ENCODE data around the gene IGF1.
A peak's percentile ranks its signal among the peaks of the same experiment; 100 is the strongest.

IGF1 gene

GRCh38 chr12:102496591-102496990, 16.2 kb upstream of the IGF1 start:
- no peak for DNase-seq

GRCh38 chr12:102487226-102487625, 6.9 kb upstream of the IGF1 start:
- no peak for DNase-seq

- DNase-seq, result no peak
Measured at GRCh38 chr12:102486153-102486552, 5.8 kb upstream of the IGF1 start.

GRCh38 chr12:102484428-102484958, 4.1 kb upstream of the IGF1 start:
- peak; percentile 14 for DNase-seq

DNA sequence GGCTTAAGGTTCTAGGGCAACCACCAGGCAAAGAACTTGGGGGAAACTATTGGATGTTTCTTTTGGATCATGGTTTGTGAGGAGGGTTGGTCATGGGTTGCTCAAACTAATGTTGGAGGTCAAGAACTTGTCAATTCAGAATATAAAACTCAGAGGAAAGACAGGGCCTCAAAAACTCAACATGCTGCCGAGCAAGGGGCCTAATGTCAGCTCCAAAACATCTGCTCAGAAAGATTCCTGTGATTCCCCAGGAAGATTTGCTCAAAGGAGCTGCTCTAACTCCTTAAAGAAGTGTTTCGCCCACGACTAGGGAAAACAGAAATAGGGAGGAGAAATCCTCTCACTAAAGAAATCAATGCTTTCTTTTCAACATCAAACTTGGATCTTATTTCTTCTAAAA, 3.7 kb upstream of the IGF1 start:
- no peak for DNase-seq

- DNase-seq, result no peak
Measured at GRCh38 chr12:102483466-102483865, 3.1 kb upstream of the IGF1 start.

- DNase-seq, result no peak
Measured at GRCh38 chr12:102481705-102482425, 1.5 kb upstream of the IGF1 start.

DNA sequence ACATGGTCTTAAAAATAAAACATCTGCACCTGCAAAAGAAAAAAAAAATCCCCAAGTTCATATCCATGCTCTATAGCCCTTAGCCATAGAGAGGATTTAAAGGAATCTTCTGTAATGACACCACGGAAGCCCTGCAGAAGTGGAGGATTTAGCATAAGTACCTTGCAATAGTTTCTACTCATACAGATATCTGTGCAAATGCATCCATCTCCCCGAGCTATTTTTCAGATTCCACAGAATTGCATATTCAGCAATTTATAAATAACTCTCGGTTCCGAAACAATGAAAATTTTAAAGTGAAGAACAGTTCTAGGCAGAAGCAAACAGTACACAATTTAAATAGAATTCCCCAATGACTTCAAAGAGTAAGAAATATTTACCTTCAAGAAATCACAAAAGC, 424 bp downstream of the IGF1 start:
- no peak for DNase-seq

DNA sequence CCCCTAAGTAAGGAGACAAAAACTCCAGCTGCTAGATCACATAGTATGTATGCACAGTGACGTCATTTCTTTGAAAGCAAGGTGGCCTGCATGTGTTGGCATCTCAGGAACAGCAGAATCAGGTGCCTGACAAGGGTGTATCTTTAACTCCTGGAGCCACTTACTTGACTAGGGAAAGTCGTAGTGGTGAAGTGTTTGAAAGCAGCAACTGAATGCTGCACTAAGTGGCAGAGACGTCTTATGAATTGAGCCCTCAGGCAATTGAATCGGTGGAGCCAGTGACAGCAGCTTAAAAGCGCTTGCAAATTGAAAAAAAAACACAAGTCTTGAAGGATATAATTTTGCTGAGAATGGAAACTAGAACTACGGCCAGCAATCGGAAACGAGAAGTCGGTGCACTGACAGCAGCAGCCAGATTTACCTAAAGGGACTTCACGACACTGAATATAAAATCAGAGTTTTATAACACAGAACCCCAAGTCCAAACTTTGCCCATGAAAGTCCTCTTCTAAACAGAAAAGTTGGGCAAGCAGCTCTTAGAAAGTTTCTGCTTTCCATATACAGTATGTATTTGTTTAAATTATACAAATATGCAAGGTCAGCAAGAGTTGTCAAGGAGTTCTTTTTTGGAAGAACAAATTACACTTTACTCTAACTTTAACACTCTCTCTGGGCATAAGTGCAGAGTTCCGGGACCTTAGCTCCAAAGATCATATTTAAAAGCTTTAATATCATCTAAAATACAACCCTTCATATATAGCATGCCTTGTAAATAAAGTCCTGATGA, 1.1 kb downstream of the IGF1 start:
- no peak for DNase-seq

GRCh38 chr12:102478405-102479098, 1.8 kb downstream of the IGF1 start:
- DNase-seq, result no peak

DNA sequence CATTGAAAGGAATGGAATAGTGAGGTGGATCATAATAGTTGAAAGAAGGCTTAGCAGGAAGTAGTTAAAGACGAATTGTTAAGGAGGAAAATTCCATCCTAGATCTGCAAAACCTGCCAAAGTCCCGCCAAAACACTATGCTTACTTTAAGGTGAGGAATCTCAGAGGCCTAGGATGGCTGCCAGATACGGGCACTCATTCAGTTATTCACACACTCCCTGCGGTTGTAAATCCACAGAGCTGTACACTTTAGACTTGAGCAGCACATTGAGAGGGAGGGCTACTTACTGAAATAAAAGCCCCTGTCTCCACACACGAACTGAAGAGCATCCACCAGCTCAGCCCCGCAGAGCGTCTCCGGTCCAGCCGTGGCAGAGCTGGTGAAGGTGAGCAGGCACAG, 5.0 kb downstream of the IGF1 start:
- no peak for DNase-seq

DNA sequence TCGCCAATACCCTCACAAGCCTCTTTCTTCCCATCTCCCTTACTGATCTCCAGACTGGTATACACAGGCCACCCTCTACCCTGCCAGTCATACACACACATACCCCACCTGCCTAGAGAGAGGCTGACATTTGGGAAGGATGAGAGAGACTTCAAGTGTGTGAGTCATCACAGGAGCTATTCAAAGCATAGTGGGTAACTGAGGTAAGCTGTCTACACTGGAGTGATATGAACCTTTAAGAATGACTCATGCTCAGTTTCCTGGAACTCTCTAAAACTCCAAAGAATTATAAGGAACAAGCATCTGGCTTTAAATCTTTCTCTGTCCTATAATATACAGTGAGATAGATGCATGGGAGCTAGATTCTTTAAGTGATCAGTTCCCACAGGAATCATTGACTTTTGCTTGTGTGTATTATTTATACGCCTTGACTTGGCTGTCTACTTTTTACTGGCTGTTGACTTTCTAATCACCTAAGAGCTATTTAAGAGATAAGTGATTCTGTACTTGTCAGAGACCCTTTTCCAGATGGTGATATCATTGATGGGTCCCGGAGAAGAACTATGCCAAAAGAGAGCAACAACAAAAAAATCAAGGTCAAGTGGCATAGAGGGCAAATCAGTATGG, 5.8 kb downstream of the IGF1 start:
- DNase-seq, result no peak

- DNase-seq, result no peak
Measured at GRCh38 chr12:102472496-102472895, 7.9 kb downstream of the IGF1 start.

DNA sequence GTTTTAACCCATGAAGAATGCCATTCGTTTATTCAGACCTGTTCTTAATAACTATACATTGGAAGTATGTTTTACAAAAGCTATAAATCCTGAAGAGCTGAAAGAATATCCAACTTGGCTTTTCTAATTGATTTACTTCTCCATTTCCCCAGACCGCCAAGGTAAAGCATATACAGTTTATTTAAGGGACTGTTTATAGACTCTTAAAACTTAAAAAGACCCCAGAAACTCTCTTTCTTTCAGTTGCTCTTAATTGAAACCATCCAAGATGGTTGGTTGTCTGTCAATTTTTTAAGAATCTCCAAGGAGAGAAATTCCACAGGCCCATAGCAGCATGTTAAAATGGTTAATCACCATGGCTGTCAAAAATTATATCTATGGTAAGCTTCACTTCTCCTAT, 8.8 kb downstream of the IGF1 start:
- DNase-seq, result no peak

GRCh38 chr12:102470945-102471344, 9.4 kb downstream of the IGF1 start:
- DNase-seq, result no peak

DNA sequence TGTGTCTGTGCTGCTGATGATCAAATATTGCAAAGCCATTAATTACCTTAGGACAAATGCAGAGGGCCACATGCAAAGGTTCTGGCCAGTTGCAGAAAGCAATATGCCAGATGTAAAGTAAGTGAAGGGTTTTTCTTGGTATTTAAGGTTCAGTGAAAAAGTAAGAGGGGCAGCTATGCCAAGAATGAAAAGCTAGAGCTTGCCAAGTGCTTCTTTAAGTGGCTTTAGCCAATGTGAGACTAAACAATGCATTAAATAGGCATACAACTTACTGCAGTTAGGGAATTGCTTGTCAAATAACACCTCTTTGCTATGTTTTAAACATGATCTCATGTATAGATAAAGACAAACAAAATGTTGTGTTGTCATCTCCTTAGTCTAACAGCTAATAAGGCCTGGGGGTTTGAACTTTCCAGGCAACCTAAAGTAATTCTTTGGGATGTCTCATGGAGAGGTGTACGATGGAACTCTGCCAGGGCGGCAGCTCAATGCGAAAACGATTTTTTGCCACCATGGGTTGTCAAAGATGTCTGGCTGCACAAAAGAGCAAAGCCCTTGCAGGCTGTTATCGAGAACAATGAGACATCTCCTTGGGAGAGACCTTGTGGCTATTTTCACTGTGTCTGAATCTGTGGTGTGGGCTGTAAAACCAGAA, 12.0 kb downstream of the IGF1 start:
- no peak for DNase-seq

DNA sequence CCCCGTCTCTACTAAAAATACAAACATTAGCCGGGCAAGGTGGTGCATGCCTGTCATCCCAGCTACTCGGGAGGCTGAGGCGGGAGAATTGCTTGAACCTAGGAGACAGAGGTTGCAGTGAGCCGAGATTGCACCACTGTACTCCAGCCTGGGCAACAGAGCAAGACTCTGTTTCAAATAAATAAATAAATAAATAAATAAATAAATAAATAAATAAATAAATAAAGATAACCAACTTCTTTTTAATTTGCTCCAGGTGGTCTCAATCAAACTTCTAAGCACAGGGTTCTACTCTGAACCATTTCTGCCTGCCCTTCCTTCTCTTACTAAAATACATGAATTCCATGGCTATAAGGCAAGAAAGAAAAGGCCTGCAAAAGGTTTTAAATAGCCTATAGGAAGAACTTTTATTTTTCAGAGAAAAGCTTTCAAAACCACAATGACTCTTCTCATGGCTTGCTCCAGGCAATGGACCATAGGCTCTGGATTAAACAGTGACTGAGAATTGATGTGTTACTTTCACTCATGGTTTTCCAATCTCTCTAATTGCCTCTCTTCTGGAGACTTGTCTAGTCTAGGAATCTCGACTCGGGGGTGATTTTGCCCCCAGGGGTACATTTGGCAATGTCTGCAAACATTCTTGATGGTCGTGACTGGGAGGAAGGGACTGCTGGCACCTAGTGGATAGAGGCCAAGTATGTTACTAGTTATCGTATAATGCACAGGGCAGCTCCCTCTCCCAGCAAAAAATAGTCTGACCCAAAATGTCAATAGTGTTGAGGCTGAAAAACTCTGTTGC, 14.4 kb downstream of the IGF1 start:
- no peak for DNase-seq

- no peak for DNase-seq
Measured at GRCh38 chr12:102463659-102464249, 16.6 kb downstream of the IGF1 start.

GRCh38 chr12:102462795-102463465, 17.4 kb downstream of the IGF1 start:
- DNase-seq, result no peak

- no peak for DNase-seq
Measured at GRCh38 chr12:102462386-102462785, 18.0 kb downstream of the IGF1 start.

DNA sequence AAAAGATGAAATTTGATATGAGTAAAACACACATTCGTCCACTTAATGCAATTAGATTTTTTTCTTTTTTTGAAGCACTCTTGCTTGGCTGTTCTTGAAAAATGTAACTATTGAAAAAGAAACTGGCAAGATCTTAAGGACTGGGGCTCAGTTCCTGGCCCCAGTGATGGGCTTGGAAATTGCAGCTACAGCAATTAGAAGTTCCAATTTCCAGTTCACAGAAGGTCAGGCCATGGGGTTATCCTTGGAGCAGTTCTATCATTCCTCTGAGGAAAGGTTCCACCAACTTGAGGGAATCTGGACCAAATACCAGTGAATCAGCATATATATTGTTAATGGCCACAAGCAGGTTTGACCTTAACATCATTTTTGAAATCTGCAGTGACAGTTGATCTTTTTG, 18.9 kb downstream of the IGF1 start:
- DNase-seq, result no peak

All from NCI-H1092 treated with DMSO at 0.1 percent for 48 hours (cell line).